Measurements from ENCODE around the gene FLT4.

FLT4 gene

GRCh38 chr5:180586204-180586603 is 63.2 kb downstream of the FLT4 start:
- TF ChIP-seq EZH2 (IDR thresholded peaks at IDR 0.05; ENCODE audit: borderline replicate concordance, low read length) (no peak), CTCF (IDR thresholded peaks at IDR 0.05; ENCODE audit: low read length) (no peak)
- no peak overlapping the region for H3K9ac ChIP-seq (ENCODE audit: low read length)

GRCh38 chr5:180583738-180584137 is 65.7 kb downstream of the FLT4 start:
- no peak overlapping the region for H3K27ac ChIP-seq (ENCODE audit: low read depth, low read length, poor library complexity, severe bottlenecking)
- H3K79me2 ChIP-seq (ENCODE audit: insufficient read depth, low read length) = no peaks in the 10 kb centered on the region
- H3F3A ChIP-seq (ENCODE audit: insufficient read depth, low read length) = no peaks in the 10 kb centered on the region
- H3K36me3 ChIP-seq (ENCODE audit: insufficient read depth, low read length) = no peaks in the 10 kb centered on the region; the same call in 1 of the 2 replicates
- no peak overlapping the region for H2AFZ ChIP-seq (ENCODE audit: low read length)
- H3K27me3 ChIP-seq (ENCODE audit: insufficient read depth, low read length) = no peaks in the 10 kb centered on the region; the same call in 1 of the 2 replicates
- no peaks in the 10 kb centered on the region for H3K4me1 ChIP-seq (ENCODE audit: insufficient read depth, low read length, severe bottlenecking)
- H3K9me3 ChIP-seq (ENCODE audit: low read length) = no peaks in the 10 kb centered on the region
- H3K4me3 ChIP-seq (ENCODE audit: low read depth, low read length, poor library complexity, severe bottlenecking) = no peak overlapping the region
- no peak overlapping the region for H3K4me2 ChIP-seq (ENCODE audit: low read length)
- no peaks in the 10 kb centered on the region for H3K9me2 ChIP-seq (ENCODE audit: low read depth, low read length)
- H3K9ac ChIP-seq (ENCODE audit: low read length) = no peak overlapping the region
- H4K20me1 ChIP-seq (ENCODE audit: insufficient read depth, low read length) = no peaks in the 10 kb centered on the region
- TF ChIP-seq EZH2 (IDR thresholded peaks at IDR 0.05; ENCODE audit: borderline replicate concordance, low read length) = no peak
- no peak for TF ChIP-seq CTCF (IDR thresholded peaks at IDR 0.05; ENCODE audit: low read length)

More at GRCh38 chr5:180586204-180586603, 63.2 kb downstream of the FLT4 start:
- H3K27ac ChIP-seq (ENCODE audit: low read depth, low read length, poor library complexity, severe bottlenecking) = no peak overlapping the region
- no peaks in the 10 kb centered on the region for H3F3A ChIP-seq (ENCODE audit: insufficient read depth, low read length)
- H3K36me3 ChIP-seq (ENCODE audit: insufficient read depth, low read length) = no peaks in the 10 kb centered on the region; the same call in 1 of the 2 replicates
- H3K9me3 ChIP-seq (ENCODE audit: low read length) = no peaks in the 10 kb centered on the region
- H3K4me3 ChIP-seq (ENCODE audit: low read depth, low read length, poor library complexity, severe bottlenecking) = no peak overlapping the region
- no peaks in the 10 kb centered on the region for H3K4me1 ChIP-seq (ENCODE audit: insufficient read depth, low read length, severe bottlenecking)
- no peak overlapping the region for H3K4me2 ChIP-seq (ENCODE audit: low read length)
- H3K79me2 ChIP-seq (ENCODE audit: insufficient read depth, low read length) = no peaks in the 10 kb centered on the region
- no peaks in the 10 kb centered on the region for H3K9me2 ChIP-seq (ENCODE audit: low read depth, low read length)
- H4K20me1 ChIP-seq (ENCODE audit: insufficient read depth, low read length) = no peaks in the 10 kb centered on the region
- no peaks in the 10 kb centered on the region; the same call in 1 of the 2 replicates for H3K27me3 ChIP-seq (ENCODE audit: insufficient read depth, low read length)
- H2AFZ ChIP-seq (ENCODE audit: low read length) = no peak overlapping the region

GRCh38 chr5:180580681-180581080 is 68.7 kb downstream of the FLT4 start:
- Histone ChIP-seq H3K79me2 (ENCODE audit: insufficient read depth, low read length) (no peaks in the 10 kb centered on the region), H2AFZ (ENCODE audit: low read length) (no peak overlapping the region), H3K4me3 (ENCODE audit: low read depth, low read length, poor library complexity, severe bottlenecking) (no peak overlapping the region), H3F3A (ENCODE audit: insufficient read depth, low read length) (no peaks in the 10 kb centered on the region), H3K9me3 (ENCODE audit: low read length) (no peaks in the 10 kb centered on the region), H4K20me1 (ENCODE audit: insufficient read depth, low read length) (no peaks in the 10 kb centered on the region), H3K36me3 (ENCODE audit: insufficient read depth, low read length) (peaks cover 28% of the 10 kb centered on the region), H3K27me3 (ENCODE audit: insufficient read depth, low read length) (no peaks in the 10 kb centered on the region), H3K4me1 (ENCODE audit: insufficient read depth, low read length, severe bottlenecking) (no peaks in the 10 kb centered on the region), H3K4me2 (ENCODE audit: low read length) (no peak overlapping the region), H3K9me2 (ENCODE audit: low read depth, low read length) (no peaks in the 10 kb centered on the region), H3K9ac (ENCODE audit: low read length) (no peak overlapping the region), H3K27ac (ENCODE audit: low read depth, low read length, poor library complexity, severe bottlenecking) (no peak overlapping the region)
- no peak for TF ChIP-seq EZH2 (IDR thresholded peaks at IDR 0.05; ENCODE audit: borderline replicate concordance, low read length)
- TF ChIP-seq CTCF (IDR thresholded peaks at IDR 0.05; ENCODE audit: low read length) = no peak
